NB4 (cell line): Measurements from ENCODE around the gene ANKDD1A.

Experiments used
- CTCF ChIP-seq: IDR thresholded peaks from one replicate; pipeline ENCODE4 v1.5.1; 2012; ENCODE audit warnings: low read depth, low read length
- MYC ChIP-seq: IDR thresholded peaks from 2 replicates; pipeline ENCODE4 v1.6.1; 2011; ENCODE audit warnings: low read depth, low read length
- POLR2A ChIP-seq: IDR thresholded peaks from 2 replicates; pipeline ENCODE4 v1.6.1; 2011; ENCODE audit warnings: mild to moderate bottlenecking; ENCODE audit not compliant: insufficient read length; ENCODE audit errors: extremely low read depth
- TF ChIP-seq, protein P1 (sequence below): IDR thresholded peaks from 2 replicates; pipeline ENCODE4 v1.6.1; 2011; ENCODE audit warnings: low read depth, low read length

GRCh38 chr15:64905941-64906340 lies 5.8 kb upstream of the ANKDD1A start:
- TF ChIP-seq CTCF (no peak), POLR2A (no peak), MYC (no peak)
- TF ChIP-seq, protein P1, sequence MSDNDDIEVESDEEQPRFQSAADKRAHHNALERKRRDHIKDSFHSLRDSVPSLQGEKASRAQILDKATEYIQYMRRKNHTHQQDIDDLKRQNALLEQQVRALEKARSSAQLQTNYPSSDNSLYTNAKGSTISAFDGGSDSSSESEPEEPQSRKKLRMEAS, result no peak
